GM19025 (cell line): ENCODE measurements around the gene MACF1.
A peak's percentile ranks its signal among the peaks of the same experiment; 100 is the strongest.

Experiments
- ATAC-seq: cut with Tn5 transposase; IDR thresholded peaks from one replicate; pipeline ENCODE4 v1.9.1; 2021; ENCODE audit warnings: mild to moderate bottlenecking, low read depth, moderate library complexity; ENCODE audit not compliant: unreplicated experiment

The MACF1 gene

GRCh38 chr1:39213511-39214002 lies 9.1 kb downstream of the MACF1 start:
- ATAC-seq = no peak

GRCh38 chr1:39214021-39214713 lies 9.7 kb downstream of the MACF1 start:
- no peak for ATAC-seq

GRCh38 chr1:39214714-39214997 lies 10.2 kb downstream of the MACF1 start:
- ATAC-seq = peak; percentile 14

GRCh38 chr1:39214998-39215873 lies 10.7 kb downstream of the MACF1 start:
- ATAC-seq = peak; percentile 52

- ATAC-seq = no peak
Measured at GRCh38 chr1:39216771-39217170, 12.3 kb downstream of the MACF1 start.

- no peak for ATAC-seq
Measured at GRCh38 chr1:39220891-39221870, 16.7 kb downstream of the MACF1 start.

GRCh38 chr1:39224295-39224829 lies 19.9 kb downstream of the MACF1 start:
- ATAC-seq = no peak

GRCh38 chr1:39226836-39227235 lies 22.3 kb downstream of the MACF1 start:
- no peak for ATAC-seq

- ATAC-seq = no peak
Measured at GRCh38 chr1:39228252-39228651, 23.8 kb downstream of the MACF1 start.

- no peak for ATAC-seq
Measured at GRCh38 chr1:39229504-39229903, 25.0 kb downstream of the MACF1 start.

GRCh38 chr1:39230261-39231190 lies 26.0 kb downstream of the MACF1 start:
- ATAC-seq = peak; percentile 86

GRCh38 chr1:39236971-39237370 lies 32.5 kb downstream of the MACF1 start:
- no peak for ATAC-seq

GRCh38 chr1:39238476-39238875 lies 34.0 kb downstream of the MACF1 start:
- no peak for ATAC-seq

- ATAC-seq = no peak
Measured at GRCh38 chr1:39239968-39240367, 35.5 kb downstream of the MACF1 start.

- no peak for ATAC-seq
Measured at GRCh38 chr1:39243302-39243701, 38.8 kb downstream of the MACF1 start.

- no peak for ATAC-seq
Measured at GRCh38 chr1:39250460-39251240, 46.2 kb downstream of the MACF1 start.

GRCh38 chr1:39255222-39255621 lies 50.7 kb downstream of the MACF1 start:
- no peak for ATAC-seq

- ATAC-seq = no peak
Measured at GRCh38 chr1:39258146-39258924, 53.8 kb downstream of the MACF1 start.
